Measurements from ENCODE around the gene TSPAN9.
A peak's percentile ranks its signal among the peaks of the same experiment; 100 is the strongest.

TSPAN9 gene

GRCh38 chr12:3299929-3300832, 223.0 kb downstream of the TSPAN9 start:
- TF ChIP-seq, protein P1, sequence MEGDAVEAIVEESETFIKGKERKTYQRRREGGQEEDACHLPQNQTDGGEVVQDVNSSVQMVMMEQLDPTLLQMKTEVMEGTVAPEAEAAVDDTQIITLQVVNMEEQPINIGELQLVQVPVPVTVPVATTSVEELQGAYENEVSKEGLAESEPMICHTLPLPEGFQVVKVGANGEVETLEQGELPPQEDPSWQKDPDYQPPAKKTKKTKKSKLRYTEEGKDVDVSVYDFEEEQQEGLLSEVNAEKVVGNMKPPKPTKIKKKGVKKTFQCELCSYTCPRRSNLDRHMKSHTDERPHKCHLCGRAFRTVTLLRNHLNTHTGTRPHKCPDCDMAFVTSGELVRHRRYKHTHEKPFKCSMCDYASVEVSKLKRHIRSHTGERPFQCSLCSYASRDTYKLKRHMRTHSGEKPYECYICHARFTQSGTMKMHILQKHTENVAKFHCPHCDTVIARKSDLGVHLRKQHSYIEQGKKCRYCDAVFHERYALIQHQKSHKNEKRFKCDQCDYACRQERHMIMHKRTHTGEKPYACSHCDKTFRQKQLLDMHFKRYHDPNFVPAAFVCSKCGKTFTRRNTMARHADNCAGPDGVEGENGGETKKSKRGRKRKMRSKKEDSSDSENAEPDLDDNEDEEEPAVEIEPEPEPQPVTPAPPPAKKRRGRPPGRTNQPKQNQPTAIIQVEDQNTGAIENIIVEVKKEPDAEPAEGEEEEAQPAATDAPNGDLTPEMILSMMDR (IDR thresholded peaks at IDR 0.05), result peak; percentile 97
- Mint-ChIP-seq H3K27ac (no peak overlapping the region), H3K36me3 (ENCODE audit: low read depth) (no peaks in the 10 kb centered on the region), H3K9me3 (no peaks in the 10 kb centered on the region), H3K4me1 (peaks cover 43% of the 10 kb centered on the region), H3K27me3 (ENCODE audit: low read depth, poor library complexity) (peaks cover 33% of the 10 kb centered on the region), H3K4me3 (peak overlapping the region; percentile 65)
- DNase-seq, result peak; percentile 89

- DNase-seq, result no peak
- Mint-ChIP-seq H3K36me3 (ENCODE audit: low read depth) (no peaks in the 10 kb centered on the region), H3K9me3 (no peaks in the 10 kb centered on the region), H3K4me3 (no peak overlapping the region), H3K4me1 (peaks cover 39% of the 10 kb centered on the region), H3K27ac (no peak overlapping the region), H3K27me3 (ENCODE audit: low read depth, poor library complexity) (peaks cover 33% of the 10 kb centered on the region)
- TF ChIP-seq, protein P1 (IDR thresholded peaks at IDR 0.05), result no peak
Measured at GRCh38 chr12:3300833-3301401, 223.7 kb downstream of the TSPAN9 start.

DNA sequence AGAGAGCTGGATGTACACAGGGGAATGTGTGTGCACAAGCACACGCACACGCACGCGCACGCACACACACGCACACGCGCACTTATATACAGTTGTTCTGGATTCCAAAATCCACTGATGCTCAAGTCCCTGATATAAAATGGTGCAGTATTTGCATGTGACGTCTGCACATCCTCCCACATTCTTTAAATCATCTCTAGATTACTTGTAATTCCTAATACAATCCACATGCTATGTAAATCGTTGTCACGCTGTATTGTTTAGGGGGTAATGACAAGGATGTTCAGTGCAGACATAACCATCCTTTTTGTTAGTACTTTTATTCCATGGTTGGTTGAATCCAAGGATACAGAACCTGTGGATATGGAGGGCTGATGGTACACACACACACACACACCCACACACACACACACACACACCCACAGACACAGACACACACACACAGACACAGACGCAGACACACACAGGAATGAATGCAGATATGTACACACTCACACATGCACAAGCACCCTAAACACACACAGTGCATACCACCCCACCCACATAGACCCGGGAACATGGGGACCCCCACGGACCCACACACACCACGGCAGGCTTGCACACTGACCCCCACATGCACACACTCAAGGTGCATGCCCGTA, 225.3 kb downstream of the TSPAN9 start:
- no peak for DNase-seq
- H3K4me1 Mint-ChIP-seq, result peaks cover 39% of the 10 kb centered on the region
- H3K27me3 Mint-ChIP-seq (ENCODE audit: low read depth, poor library complexity), result peaks cover 37% of the 10 kb centered on the region
- H3K9me3 Mint-ChIP-seq, result no peaks in the 10 kb centered on the region
- H3K4me3 Mint-ChIP-seq, result no peak overlapping the region
- H3K36me3 Mint-ChIP-seq (ENCODE audit: low read depth), result no peaks in the 10 kb centered on the region
- TF ChIP-seq, protein P1 (IDR thresholded peaks at IDR 0.05), result no peak
- H3K27ac Mint-ChIP-seq, result no peak overlapping the region

- Mint-ChIP-seq H3K36me3 (ENCODE audit: low read depth) (no peaks in the 10 kb centered on the region), H3K4me3 (no peak overlapping the region), H3K27ac (no peak overlapping the region), H3K4me1 (peaks cover 50% of the 10 kb centered on the region), H3K27me3 (ENCODE audit: low read depth, poor library complexity) (peaks cover 34% of the 10 kb centered on the region), H3K9me3 (no peaks in the 10 kb centered on the region)
- TF ChIP-seq, protein P1 (IDR thresholded peaks at IDR 0.05), result no peak
- DNase-seq, result peak; percentile 46
Measured at GRCh38 chr12:3303410-3304136, 226.4 kb downstream of the TSPAN9 start.

DNA sequence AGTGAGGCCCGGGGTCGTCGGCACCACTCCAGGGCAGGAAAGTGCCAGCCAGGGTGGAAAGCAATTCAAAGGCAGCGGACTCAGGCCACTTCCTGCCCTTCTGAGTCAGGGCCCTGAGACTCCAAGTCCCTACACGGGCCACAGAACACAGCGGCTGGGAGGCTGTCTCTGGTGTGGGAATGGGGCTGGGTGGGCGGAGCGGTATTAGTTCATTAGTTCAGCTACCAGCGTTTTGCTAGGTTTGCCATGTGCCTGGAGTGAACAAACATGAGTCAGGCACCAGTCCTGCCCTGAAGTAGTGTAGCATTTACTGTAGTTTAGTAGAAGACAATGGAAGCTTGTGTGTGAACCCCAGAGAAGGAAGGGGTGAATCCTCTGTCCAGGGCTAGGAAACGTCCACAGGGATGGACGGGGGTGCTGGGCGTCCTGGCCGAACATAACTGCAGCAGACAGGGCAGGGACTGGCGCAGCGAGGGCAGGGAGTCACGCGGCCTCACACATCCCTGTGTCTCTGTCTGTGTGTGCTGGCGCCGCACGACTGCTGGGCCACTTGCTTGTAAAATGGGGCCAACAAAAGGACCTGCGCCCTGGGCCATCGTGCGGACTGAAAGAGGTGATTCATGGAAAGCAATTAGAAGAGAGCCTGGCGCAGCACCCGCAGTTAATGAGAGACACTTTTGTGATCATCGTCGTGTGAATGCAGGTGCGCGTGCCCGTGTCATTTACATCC, 227.4 kb downstream of the TSPAN9 start:
- TF ChIP-seq, protein P1 (IDR thresholded peaks at IDR 0.05), result no peak
- DNase-seq, result peak; percentile 47
- no peak overlapping the region for H3K4me3 Mint-ChIP-seq
- H3K27me3 Mint-ChIP-seq (ENCODE audit: low read depth, poor library complexity), result peaks cover 32% of the 10 kb centered on the region
- H3K27ac Mint-ChIP-seq, result peak overlapping the region; percentile 63
- no peaks in the 10 kb centered on the region for H3K9me3 Mint-ChIP-seq
- H3K36me3 Mint-ChIP-seq (ENCODE audit: low read depth), result no peaks in the 10 kb centered on the region
- peaks cover 52% of the 10 kb centered on the region for H3K4me1 Mint-ChIP-seq
